ENCODE measurements around the gene MKKS. TPM values are rescaled to one million over a fixed set of nuclear protein-coding genes. Genes with fewer than 3 reads are reported as not detected.

Gene MKKS
- total and polyA plus RNA-seq, 2 of the 13 experiments (the other 11 are each of a cell fraction or from before 2014, with no cell fraction given): 26.7 to 34.5 TPM

DNA sequence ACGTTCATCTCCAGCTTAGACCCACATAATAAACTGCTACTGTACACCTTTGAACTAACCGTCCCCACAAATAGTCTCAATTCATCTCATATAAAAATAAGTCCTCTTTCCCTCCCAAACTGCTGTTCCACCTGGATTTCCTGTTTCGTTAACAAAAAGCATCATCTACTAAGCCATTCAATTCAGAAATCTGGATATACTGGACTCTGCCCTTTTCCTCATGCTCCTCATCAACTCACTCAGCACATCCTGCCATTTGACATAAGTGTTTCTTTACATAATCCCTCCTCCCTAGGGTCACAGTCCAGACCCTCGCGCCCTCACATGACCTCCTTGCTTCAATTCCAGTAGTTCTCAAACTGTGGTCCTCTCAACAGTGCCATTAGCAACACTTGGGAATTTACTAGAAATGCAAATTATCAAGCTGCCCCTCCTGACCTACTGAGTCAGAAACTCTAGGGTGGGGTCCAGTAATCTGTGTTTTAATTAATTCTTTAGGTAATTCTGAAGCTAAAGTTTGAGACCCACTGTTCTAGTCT is 4.5 kb downstream of the MKKS start (continued):
- TF ChIP-seq, protein P1, sequence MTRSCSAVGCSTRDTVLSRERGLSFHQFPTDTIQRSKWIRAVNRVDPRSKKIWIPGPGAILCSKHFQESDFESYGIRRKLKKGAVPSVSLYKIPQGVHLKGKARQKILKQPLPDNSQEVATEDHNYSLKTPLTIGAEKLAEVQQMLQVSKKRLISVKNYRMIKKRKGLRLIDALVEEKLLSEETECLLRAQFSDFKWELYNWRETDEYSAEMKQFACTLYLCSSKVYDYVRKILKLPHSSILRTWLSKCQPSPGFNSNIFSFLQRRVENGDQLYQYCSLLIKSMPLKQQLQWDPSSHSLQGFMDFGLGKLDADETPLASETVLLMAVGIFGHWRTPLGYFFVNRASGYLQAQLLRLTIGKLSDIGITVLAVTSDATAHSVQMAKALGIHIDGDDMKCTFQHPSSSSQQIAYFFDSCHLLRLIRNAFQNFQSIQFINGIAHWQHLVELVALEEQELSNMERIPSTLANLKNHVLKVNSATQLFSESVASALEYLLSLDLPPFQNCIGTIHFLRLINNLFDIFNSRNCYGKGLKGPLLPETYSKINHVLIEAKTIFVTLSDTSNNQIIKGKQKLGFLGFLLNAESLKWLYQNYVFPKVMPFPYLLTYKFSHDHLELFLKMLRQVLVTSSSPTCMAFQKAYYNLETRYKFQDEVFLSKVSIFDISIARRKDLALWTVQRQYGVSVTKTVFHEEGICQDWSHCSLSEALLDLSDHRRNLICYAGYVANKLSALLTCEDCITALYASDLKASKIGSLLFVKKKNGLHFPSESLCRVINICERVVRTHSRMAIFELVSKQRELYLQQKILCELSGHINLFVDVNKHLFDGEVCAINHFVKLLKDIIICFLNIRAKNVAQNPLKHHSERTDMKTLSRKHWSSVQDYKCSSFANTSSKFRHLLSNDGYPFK (CRISPR knock-in tag; IDR thresholded peaks at IDR 0.05; ENCODE audit: borderline replicate concordance): no peak
- TF ChIP-seq ZNF329 (CRISPR knock-in tag; IDR thresholded peaks at IDR 0.05; ENCODE audit: low read depth): no peak
- TF ChIP-seq KDM2A (CRISPR knock-in tag; IDR thresholded peaks at IDR 0.05; ENCODE audit: borderline replicate concordance, low read depth): peak; percentile 54; the same call in 1 of the 2 replicates
- 0 out of 2 replicates have a peak, but pooled peaks have one; percentile 16 for TF ChIP-seq MXD4 (CRISPR knock-in tag; IDR thresholded peaks at IDR 0.05)
- peak; percentile 55; the same call in 1 of the 2 replicates for TF ChIP-seq KDM5A (IDR thresholded peaks at IDR 0.05; ENCODE audit: borderline replicate concordance, low read length)
- TF ChIP-seq, protein P2, sequence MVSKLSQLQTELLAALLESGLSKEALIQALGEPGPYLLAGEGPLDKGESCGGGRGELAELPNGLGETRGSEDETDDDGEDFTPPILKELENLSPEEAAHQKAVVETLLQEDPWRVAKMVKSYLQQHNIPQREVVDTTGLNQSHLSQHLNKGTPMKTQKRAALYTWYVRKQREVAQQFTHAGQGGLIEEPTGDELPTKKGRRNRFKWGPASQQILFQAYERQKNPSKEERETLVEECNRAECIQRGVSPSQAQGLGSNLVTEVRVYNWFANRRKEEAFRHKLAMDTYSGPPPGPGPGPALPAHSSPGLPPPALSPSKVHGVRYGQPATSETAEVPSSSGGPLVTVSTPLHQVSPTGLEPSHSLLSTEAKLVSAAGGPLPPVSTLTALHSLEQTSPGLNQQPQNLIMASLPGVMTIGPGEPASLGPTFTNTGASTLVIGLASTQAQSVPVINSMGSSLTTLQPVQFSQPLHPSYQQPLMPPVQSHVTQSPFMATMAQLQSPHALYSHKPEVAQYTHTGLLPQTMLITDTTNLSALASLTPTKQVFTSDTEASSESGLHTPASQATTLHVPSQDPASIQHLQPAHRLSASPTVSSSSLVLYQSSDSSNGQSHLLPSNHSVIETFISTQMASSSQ (IDR thresholded peaks at IDR 0.05; ENCODE audit: low read depth): no peak
- TF ChIP-seq, protein P2 (CRISPR knock-in tag; IDR thresholded peaks at IDR 0.05; ENCODE audit: borderline replicate concordance): peak; percentile 36; the same call in 1 of the 2 replicates
- TF ChIP-seq ZNF746 (CRISPR knock-in tag; IDR thresholded peaks at IDR 0.05): no peak
- TF ChIP-seq TBL1XR1 (IDR thresholded peaks at IDR 0.05; ENCODE audit: borderline replicate concordance, low read length, partially characterized antibody): no peak
- no peak for TF ChIP-seq SOX13 (IDR thresholded peaks at IDR 0.05)
- peak in 1 of 2 experiments; percentile 74; a peak in 2 of 4 replicates for TF ChIP-seq SOX13 (CRISPR knock-in tag; conservative IDR thresholded peaks at IDR 0.05 in 1 of 2, IDR thresholded peaks at IDR 0.05 in 1 of 2)
- peak; percentile 36; the same call in 1 of the 2 replicates for TF ChIP-seq THAP11 (CRISPR knock-in tag; IDR thresholded peaks at IDR 0.05)
- TF ChIP-seq ZNF432 (CRISPR knock-in tag; IDR thresholded peaks at IDR 0.05; ENCODE audit: borderline replicate concordance): no peak
- peak; percentile 48 for TF ChIP-seq HDAC1 (CRISPR knock-in tag; IDR thresholded peaks at IDR 0.05)
- TF ChIP-seq, protein P3, sequence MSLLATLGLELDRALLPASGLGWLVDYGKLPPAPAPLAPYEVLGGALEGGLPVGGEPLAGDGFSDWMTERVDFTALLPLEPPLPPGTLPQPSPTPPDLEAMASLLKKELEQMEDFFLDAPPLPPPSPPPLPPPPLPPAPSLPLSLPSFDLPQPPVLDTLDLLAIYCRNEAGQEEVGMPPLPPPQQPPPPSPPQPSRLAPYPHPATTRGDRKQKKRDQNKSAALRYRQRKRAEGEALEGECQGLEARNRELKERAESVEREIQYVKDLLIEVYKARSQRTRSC (CRISPR knock-in tag; IDR thresholded peaks at IDR 0.05; ENCODE audit: low read depth): no peak
- TF ChIP-seq, protein P4, sequence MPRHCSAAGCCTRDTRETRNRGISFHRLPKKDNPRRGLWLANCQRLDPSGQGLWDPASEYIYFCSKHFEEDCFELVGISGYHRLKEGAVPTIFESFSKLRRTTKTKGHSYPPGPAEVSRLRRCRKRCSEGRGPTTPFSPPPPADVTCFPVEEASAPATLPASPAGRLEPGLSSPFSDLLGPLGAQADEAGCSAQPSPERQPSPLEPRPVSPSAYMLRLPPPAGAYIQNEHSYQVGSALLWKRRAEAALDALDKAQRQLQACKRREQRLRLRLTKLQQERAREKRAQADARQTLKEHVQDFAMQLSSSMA (CRISPR knock-in tag; IDR thresholded peaks at IDR 0.05): no peak
- peak; percentile 85 for TF ChIP-seq FOXK1 (CRISPR knock-in tag; IDR thresholded peaks at IDR 0.05; ENCODE audit: borderline replicate concordance, low read depth)

All from HepG2 (cell line).